ENCODE measurements around the gene SEMA4F.

SEMA4F gene

DNA sequence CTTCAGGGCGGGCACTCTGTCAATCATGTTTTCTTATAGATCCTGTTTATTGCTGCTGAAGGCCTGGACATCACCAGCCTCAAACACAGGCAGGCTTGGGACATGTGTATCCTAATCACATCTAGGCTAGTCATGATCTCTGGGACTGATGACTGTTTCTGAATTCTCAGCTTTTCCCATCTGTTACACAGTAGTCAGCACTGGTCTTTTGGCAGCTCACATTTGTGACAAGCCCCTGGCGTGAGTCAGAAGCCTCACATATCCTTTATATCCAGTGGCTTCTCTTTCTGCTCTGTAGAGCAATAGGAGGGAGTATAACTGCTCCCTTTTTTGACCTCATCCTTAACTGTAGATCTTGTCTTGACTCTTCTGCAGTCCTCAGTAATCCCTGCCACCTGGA, 4.5 kb downstream of the SEMA4F start:
- no peak for DNase-seq (ENCODE audit: low read depth, low spot score)

DNA sequence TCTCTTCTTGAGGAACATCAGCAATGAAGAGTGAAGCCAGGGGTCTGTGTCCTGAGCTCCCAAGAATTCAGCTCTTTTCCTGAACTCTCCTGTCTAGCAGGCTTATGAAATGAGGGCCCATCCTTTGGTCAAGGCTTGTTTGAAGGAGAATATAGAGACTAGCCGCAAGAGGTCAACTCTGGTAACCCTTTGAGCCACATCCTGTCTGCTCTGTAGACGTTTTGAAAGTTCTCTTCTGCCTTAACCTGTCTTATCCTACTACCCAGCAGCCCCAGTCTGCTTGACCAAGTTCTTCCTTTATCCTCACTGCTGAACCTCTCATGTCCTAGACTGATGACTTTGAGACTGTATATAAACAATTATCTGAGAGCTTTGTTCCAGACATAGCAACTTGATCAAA, 5.4 kb downstream of the SEMA4F start:
- DNase-seq (ENCODE audit: low read depth, low spot score) = no peak

DNA sequence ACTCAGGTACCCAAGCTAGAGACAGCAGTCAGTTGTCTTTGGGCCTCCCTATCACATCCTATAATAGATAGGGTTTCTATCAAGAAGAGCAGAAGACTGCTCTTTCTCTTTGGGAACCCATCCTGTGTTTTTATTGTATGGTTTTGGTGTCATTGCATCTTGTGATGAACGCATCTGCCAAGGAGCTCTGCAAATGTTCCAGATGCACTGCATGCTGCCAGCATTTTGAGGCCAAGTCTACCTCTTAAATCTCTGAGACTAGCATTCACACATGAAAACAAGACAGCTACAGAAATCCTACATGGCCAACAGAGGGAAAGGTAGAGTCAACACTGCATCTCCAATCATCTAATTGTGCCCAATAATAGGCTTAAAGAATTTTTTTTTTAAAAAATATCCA, 14.0 kb downstream of the SEMA4F start:
- DNase-seq (ENCODE audit: low read depth, low spot score) = no peak

DNA sequence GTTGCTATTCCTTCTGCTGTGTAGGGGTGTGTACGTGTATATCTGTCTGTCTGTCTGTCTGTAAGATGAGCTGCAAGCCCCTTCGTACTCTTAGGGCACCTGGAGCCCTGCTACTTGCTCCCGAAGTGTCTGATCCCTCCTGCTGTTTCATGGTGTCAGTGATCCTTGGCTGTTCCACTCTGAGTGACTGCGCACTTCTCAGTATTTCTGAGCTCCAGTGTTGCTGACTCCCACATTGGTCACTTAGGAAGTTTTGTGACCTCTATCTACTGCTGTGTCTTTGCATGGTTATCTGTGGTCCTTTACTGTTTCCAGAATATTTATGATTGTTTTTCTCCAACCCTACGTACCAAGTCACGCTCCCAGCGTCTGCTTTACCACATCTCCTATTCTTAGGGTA, 16.2 kb downstream of the SEMA4F start:
- DNase-seq (ENCODE audit: low read depth, low spot score) = no peak

DNA sequence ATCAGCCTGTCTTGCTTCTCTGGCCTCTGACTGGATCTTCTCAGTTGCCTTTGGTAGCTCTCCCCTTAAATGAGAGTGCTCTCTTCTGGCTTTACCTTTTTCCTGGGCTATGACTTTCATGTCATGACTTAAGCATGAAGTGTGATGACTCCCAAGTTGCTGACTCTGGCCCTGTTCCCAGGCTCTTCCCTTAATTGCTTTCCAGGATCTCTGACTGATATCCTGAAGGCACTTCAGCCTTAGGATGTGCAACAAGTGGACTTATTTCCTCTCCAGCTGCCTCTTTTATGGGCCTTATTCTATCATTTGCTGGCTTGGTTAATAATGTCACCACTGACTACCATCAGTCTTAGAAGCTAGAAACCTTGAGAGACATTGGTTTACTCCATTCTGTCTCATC, 17.4 kb downstream of the SEMA4F start:
- no peak for DNase-seq (ENCODE audit: low read depth, low spot score)

DNA sequence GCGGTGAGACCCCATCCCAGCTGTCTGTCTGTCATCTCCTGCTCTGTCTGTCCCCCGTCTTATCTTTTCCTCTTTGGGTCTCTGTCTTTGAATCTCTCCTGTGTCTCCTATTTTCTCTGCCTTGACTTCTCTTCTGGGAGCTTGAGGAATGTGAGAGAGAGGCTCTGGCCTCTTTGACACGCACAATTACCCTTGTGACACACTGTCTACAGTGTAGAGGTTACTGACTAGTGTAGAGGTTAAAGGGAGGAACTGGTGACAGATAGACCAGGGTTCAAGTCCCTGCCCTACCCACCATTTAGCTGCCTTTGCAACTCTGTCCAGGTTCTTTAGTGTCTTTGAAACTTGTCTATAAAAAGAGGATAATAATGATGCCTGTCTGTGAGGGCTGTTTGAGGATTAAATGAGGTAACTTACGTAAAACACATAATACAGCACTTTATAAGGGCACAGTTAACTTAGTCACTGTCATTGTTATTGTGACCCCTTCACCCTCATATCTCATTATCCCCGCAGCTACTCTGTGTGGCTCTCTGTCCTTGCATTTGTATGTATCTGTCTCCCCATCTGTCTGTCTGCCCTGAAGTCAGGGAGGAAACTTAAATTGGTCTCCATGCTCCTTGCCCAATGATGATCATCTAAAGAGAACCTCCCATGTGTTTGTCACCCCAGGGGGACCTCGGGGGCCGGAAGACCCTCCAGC, 19.9 kb downstream of the SEMA4F start:
- DNase-seq (ENCODE audit: low read depth, low spot score) = no peak

DNA sequence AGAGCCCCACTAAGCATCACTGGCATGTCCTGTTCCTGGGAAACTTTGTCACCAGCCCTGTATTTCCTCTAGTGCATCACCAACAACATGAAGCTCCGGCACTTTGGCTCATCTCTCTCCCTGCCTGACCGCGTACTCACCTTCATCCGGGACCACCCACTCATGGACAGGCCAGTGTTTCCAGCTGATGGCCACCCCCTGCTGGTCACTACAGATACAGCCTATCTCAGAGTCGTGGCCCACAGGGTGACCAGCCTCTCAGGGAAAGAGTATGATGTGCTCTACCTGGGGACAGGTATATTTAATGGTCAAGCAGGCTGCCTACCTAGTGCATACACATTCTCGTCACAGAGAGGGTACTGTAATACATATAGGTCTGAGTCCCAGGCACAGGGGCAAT, 21.0 kb downstream of the SEMA4F start:
- no peak for DNase-seq (ENCODE audit: low read depth, low spot score)

DNA sequence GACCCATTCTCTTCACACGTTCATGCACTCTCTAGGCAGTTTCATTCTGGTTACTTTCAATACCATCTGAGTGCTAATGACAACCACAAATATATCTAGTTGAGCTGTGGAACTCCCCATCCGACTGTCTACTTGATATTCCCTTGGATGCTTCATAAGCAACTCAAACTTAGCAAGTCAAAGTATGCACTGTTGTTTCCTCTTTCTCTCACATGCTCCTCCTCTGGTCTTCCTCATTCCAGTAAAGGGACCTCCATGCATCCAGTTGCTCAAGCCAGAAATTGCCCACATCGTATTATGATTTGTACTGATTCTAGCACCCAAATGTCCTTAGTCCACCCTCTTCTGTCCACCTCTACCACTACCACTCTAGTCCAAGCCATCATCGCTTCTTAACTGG, 22.3 kb downstream of the SEMA4F start:
- no peak for DNase-seq (ENCODE audit: low read depth, low spot score)

DNA sequence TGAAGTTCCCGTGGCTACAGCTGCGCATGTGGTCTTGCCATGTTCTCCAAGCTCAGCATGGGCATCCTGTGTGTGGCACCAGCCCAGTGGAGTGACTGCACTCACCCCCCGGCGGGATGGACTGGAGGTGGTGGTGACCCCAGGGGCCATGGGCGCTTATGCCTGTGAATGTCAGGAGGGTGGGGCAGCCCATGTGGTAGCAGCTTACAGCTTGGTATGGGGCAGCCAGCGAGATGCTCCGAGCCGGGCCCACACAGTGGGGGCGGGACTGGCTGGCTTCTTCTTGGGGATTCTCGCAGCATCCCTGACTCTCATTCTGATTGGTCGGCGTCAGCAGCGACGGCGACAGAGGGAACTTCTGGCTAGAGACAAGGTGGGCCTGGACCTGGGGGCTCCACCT, 25.6 kb downstream of the SEMA4F start:
- DNase-seq (ENCODE audit: low read depth, low spot score) = no peak

DNA sequence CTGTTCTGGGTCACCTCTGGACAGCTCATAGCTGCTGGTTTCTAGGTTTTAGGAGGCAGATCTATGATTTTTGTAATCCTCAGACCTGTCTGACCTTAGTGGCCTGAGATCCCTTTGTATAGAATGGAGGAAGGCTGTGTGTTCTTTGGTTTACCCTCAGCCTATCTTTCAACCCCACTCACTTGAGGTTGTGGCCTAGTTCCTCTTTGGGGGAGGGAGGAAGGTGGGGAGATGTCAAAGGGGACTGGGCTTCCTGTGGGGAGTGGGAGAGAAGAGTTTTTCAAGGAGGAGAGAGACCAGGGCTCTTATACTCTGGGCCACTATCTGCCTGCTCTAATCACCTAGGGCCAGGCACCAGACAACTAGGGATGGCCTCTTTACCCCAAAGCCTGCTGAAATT, 28.5 kb downstream of the SEMA4F start:
- no peak for DNase-seq (ENCODE audit: low read depth, low spot score)

DNA sequence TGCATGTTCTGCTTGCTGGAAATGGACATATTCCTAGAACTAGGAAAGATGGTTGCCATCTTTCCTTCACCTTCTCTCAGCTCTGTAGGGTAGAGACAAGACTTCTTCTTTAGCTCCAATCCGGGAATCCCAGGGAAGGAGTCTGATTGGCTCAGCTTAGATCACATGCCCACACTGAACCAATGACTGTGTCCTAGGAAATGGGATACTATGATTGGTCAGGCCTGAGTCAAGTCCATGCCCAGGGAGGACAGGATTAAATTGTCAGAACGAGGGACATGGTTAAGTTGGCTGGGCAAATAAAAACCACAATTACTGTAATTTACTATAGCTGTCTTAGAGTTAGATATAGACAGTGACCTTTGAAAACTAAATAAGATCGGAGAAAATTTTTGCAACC, 31.4 kb downstream of the SEMA4F start:
- DNase-seq (ENCODE audit: low read depth, low spot score) = no peak

DNA sequence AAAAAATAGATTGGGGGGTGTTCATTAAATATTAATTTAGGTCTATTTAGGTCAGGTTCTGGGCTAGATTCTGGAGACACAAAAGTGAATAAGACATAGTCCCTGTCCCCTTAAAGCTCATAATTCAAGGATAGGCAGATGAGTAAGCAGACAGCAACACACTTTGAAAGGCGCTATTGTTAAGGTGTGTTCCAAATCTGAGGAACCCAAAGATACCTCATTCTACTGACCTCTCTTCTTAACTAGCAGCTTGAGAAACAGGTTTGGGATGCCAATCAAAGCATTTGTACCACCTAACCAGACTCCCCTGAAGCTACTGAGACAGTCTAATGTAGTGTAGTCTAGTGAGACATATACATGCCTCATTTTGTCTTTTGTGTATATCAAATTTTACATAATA, 34.8 kb downstream of the SEMA4F start:
- DNase-seq (ENCODE audit: low read depth, low spot score) = no peak

DNA sequence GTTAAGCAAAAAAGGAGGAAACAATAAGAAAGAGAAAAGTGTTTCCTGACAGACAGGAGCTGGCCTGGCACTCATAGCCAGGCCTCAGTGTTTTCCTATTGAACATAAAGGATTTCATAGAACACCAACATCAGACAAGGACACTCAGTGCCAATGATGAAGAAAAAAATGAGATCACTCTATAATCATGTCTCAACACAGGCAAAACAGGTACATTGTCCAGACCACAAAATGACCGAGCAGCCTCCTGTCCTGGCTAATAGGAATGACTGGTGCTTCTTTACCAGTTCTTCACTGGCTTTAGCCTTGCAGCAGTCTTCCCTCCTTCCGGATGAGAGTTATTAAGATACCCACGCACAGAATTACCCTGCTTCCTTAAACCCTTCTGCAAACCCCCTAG, 35.6 kb downstream of the SEMA4F start:
- DNase-seq (ENCODE audit: low read depth, low spot score) = no peak

DNA sequence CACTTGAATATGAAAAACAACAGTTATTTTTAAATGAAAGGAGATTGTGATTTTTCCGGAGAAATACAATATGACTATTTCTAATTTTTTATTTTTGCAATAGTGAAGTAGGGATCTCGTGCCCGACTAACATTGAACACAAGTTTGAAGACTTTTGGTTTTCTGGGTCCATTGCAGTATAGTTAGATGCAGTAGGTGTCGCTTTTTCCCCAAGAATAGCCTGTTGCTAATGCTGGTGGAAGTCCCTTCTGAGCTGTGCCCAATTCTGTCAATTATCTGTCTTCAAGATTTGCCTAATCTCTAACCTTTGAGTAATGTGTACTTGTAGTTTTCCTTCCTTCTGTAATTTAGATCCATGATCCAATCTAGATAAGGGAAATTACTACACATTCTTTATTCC, 36.5 kb downstream of the SEMA4F start:
- DNase-seq (ENCODE audit: low read depth, low spot score) = peak; percentile 42

DNA sequence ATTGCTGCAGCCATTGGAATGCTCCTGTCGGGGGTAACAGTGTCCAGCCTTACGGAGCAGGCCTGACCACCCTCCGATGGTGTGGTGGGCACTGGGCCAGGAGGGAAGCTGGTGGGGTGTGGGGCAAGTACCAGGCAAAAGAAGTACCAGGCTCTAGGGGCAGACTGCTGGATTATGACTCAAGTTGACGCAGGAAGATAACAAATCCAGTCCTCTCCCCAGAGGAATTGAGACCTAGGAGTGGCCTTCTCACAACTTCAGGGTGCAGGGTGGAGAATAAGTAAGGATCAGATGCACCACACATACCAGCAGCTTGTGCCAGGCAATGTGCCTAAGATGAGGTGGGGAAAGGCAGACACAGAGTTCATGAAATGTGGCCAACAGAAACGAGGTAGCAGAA, 37.9 kb downstream of the SEMA4F start:
- DNase-seq (ENCODE audit: low read depth, low spot score) = no peak

DNA sequence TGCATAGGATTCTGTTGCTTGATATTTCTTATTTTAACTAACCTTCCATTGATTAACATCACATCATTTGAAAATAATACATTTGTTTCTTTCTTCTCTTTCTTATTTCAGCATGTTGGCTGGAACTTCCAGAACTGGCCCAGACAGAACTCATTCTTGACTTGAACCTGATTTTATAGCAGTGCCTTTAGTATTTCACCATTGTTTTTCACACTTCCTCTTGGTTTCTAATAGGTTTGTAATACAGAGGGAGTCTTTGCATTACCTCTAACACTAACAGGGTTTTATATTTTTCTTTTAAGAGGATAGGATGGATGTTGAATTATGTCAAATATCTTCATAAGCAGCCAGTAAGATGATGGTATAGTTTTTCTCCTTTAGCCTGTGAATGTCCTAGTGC, 39.2 kb downstream of the SEMA4F start:
- no peak for DNase-seq (ENCODE audit: low read depth, low spot score)

DNA sequence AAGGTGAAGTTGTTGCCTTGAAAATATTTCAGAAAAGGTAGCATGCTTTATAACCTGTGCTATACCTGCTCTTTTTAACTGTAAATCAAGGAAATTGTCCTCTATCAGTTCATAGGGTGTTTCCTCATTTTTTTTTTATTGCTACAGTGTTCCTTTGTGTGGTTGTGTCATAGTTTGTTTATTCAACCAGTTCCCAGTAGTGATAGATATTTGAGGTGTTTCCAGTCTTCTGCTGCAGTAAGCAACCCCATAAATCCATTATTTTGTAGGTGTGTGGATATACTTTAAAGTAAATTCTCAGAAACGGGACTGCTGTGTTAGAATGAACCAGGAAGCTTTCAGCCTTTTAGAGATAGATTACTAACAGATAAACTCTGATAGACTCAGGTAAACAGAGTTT, 39.6 kb downstream of the SEMA4F start:
- no peak for DNase-seq (ENCODE audit: low read depth, low spot score)

DNA sequence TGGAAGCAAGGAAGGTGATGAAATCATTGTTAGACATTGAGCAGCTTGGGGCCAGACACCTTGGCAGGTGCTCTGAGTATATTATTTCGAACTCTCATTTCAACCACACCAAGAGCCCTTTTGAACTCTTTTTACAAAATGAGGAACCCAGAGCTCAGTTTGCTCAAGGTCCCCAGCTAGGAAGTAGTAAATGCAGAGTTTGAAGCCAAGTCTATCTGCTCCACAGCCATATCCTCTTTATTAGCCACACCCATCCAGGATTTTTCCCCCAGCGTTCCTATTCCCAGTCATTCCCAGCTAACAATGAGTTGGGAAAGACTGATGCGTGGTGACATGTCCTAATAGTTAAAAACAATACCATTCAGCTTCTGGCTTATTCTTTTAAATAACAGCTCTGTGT, 40.2 kb downstream of the SEMA4F start:
- DNase-seq (ENCODE audit: low read depth, low spot score) = no peak

DNA sequence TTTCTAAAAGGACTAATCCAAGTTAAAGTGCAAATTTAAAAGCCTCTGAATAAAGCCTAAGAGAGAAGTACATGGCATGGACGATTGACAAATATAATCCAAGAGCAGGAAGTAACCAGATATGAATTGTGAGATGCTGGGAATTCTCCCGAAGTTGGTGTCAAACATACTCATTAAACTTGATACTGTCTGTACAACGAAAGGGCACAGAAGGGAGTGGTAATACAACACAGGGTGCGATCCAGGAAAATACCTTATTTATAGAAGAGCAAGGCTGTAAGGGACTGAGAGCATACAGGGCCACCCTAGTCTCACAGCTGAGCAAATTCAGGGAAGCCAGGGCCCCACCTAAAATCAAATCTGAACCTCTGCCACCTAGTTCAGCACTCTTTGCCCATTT, 41.6 kb downstream of the SEMA4F start:
- no peak for DNase-seq (ENCODE audit: low read depth, low spot score)

DNA sequence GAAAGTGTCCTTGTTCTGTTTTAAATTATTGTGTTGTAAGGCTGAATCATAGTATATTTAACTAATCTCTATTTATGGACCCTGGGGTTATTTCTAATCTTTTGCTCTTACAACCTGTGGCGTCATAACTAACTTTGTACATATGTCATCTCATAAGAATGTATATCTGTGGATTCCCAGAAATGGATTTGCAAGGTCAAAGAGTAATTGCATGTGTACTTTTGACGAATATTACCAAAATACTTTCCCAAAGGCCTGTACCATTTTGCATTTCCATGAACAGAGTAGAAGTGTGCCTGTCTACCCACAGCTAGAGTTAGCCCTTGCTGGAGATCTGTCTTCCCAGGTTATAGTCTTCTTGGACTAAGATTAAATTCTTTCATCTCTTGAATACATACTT, 42.8 kb downstream of the SEMA4F start:
- DNase-seq (ENCODE audit: low read depth, low spot score) = no peak

DNA sequence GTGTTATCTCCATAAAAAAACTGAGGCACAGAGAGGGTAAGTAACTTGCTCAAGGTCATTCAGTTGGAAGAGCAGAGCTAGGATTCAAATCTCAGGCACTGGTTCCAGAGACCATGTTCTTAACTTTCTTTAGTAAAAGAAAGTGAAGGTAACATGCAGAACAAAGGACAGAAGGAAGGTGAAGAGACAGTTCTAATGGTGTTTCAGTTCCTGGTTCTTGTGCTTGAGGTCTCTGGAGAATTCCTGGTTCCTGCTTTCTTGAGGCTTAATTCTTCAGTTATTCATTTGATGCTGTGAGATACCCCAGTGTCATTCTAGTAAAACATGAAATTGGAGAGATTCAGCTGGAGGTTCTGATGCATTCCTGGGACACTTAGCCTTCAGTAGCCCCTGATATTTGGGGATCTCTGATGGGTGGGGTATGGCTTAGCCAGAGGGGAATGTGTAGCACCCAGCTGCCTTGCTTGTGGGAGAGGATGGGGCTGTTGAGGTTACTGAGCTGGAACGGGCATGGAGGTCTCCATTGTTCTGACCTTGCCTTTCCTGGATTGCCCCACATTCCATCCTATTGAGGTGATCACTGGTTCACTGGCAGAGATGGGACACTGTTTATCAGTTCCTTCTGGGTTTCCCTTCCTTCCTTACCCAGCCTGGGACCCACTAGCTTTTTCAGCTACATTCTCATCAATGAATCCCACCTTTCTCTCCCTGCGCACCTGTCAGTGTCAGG, 46.8 kb downstream of the SEMA4F start:
- DNase-seq (ENCODE audit: low read depth, low spot score) = no peak

DNA sequence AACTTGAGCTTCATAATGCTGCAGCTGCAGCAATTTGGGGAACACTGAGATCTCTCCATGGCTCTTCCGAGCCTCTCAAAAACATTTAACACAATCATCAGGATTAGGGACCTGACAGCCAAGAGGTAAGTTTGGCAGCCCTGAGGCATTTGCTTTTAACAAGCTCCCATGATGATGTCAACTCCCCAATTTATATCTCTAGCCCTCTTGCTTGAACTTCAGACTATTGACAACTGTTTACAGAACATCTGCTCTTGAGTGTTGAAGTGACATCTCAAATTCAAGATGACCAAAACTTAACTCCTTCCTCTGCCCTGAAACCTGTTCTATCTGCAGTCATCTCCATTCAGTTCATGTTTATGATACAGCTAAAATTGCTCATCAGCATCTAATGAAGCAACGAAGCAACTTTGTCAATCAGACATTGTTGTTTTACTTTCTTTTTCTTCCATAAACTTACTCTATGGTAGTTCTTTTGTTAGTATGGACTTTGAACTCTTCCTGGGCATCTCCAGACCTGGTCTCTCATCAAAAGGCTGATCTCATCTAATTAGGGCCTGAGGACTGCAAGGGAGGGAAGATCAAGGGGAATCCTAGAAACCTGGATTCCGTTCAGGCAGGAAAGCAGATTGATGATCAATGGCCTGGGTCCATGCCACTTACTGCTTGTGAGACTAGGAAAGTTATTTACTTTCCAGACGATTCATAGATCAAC, 48.1 kb downstream of the SEMA4F start:
- no peak for DNase-seq (ENCODE audit: low read depth, low spot score)

DNA sequence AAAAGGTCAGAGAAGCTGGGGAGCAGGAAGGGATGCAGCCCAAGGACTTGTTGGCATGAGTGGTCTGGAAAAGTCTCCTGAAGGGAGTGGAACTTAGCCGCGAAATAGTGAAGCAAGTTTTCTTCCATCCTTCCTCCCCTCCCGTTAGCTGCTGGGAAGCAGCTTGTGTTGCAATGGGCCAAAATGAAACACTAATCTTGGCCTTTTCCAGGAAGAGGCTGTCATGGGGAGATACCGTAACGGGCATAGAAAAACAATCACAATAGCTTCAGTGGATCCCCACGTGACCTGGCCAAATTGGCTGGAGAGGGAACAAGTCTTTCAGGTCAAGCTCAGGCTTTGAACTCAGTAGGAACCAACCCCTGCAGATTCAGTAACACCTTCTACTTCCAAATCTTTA, 49.3 kb downstream of the SEMA4F start:
- DNase-seq (ENCODE audit: low read depth, low spot score) = no peak
